Muscle layer of colon (tissue), 2 donors: ENCODE data around the gene CRCP.
A peak's percentile ranks its signal among the peaks of the same experiment; 100 is the strongest.
"Not testable (repeated sequence)": the region's sequence is repeated elsewhere in the genome, so short reads cannot be mapped to it uniquely, and the experiment has no call there.

Experiments
- H3K27ac ChIP-seq: one replicate; pipeline ENCODE4 v1.7.0; 2013; ENCODE audit warnings: low read depth, mild to moderate bottlenecking, low read length, moderate library complexity
- H3K27me3 ChIP-seq, 2 donors: one replicate each; pipeline ENCODE4 v1.7.0; 2013; ENCODE audit warnings: low read length in 2 of 2, mild to moderate bottlenecking in 2 of 2; ENCODE audit not compliant: insufficient read depth in 2 of 2, control insufficient read depth in 1 of 2
- H3K36me3 ChIP-seq: one replicate; pipeline ENCODE4 v1.7.0; 2013; ENCODE audit warnings: mild to moderate bottlenecking, low read length; ENCODE audit not compliant: insufficient read depth
- H3K4me1 ChIP-seq: one replicate; pipeline ENCODE4 v1.7.0; 2013; ENCODE audit warnings: mild to moderate bottlenecking, low read length; ENCODE audit not compliant: insufficient read depth
- H3K4me3 ChIP-seq, 2 donors: one replicate each; pipeline ENCODE4 v1.7.0; 2013; ENCODE audit warnings: low read length in 2 of 2, low read depth in 1 of 2, mild to moderate bottlenecking in 1 of 2, moderate library complexity in 1 of 2
- H3K9ac ChIP-seq: one replicate; pipeline ENCODE4 v1.7.0; 2013; ENCODE audit warnings: low read length
- H3K9me3 ChIP-seq: one replicate; pipeline ENCODE4 v1.7.0; 2013; ENCODE audit warnings: mild to moderate bottlenecking, low read length
- donor health status: abdominal sarcoma.
- donor health status: Adenocarcinoma of cecum.

CRCP gene

GRCh38 chr7:66116680-66117420 lies 2.2 kb downstream of the CRCP start:
- not testable (repeated sequence) for H3K27me3 ChIP-seq, H3K9ac ChIP-seq, H3K4me3 ChIP-seq, H3K9me3 ChIP-seq, H3K27ac ChIP-seq, H3K36me3 ChIP-seq
- H3K4me1 ChIP-seq = peaks cover 10% of the 10 kb centered on the region

- Histone ChIP-seq H3K9ac (no peak overlapping the region), H3K4me1 (peaks cover 10% of the 10 kb centered on the region), H3K4me3 (no peak overlapping the region), H3K27me3 (no peaks in the 10 kb centered on the region), H3K27ac (no peak overlapping the region), H3K36me3 (peaks cover 8% of the 10 kb centered on the region), H3K9me3 (no peaks in the 10 kb centered on the region)
Measured at GRCh38 chr7:66118603-66119002, 4.0 kb downstream of the CRCP start.

DNA sequence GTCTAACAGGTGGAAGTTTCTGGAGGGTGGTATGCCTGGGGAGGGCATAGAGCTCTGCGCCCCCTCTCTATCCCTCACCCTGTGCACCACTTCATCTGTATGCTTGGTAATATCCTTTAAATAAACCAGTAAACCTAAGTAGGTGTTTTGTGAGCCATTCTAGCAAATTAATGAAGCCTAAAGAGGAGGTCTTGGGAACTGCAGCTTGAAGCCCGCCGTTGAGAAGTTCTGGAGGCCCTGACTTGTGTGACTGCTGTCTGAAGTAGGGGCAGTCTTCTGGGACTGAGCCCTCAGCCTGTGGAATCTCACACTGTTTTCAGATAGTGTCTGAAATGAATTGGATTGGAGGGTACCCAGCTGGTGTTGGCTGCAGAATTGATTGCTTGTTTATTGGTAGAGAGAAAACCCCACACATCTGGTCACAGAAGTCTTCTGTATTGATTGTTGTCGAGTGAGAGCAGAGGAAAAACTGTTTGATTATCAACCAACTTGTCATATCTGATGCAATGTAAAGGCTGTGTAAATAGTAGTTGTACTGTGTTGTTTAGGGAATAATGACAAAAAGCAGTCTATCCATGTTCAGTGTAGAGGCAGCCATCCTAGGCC lies 4.7 kb downstream of the CRCP start:
- Histone ChIP-seq H3K9ac (no peak overlapping the region), H3K9me3 (no peaks in the 10 kb centered on the region), H3K27me3 (no peaks in the 10 kb centered on the region), H3K4me1 (peaks cover 10% of the 10 kb centered on the region), H3K27ac (no peak overlapping the region), H3K4me3 (no peak overlapping the region), H3K36me3 (peaks cover 8% of the 10 kb centered on the region)

GRCh38 chr7:66123175-66123528 lies 8.5 kb downstream of the CRCP start:
- no peak overlapping the region for H3K4me3 ChIP-seq
- H3K27ac ChIP-seq = no peak overlapping the region
- H3K9me3 ChIP-seq = no peaks in the 10 kb centered on the region
- H3K9ac ChIP-seq = no peak overlapping the region
- H3K36me3 ChIP-seq = peaks cover 8% of the 10 kb centered on the region
- no peaks in the 10 kb centered on the region for H3K27me3 ChIP-seq
- peaks cover 8% of the 10 kb centered on the region for H3K4me1 ChIP-seq

DNA sequence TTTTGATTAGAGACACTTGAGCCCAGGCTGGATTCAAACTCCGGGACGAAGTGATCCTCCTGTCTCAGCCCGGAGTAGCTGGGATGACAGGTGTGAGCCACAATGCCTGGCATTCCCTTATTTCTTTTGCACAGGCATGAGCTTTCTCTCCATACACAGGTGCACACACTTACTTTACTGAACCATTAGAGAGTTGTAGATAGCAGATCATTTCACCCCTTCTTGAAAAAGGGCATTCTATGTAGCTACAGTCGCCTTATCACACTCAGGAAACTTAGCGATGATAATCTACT lies 9.9 kb downstream of the CRCP start:
- H3K9me3 ChIP-seq, H3K36me3 ChIP-seq, H3K27me3 ChIP-seq, H3K4me3 ChIP-seq, H3K4me1 ChIP-seq, H3K9ac ChIP-seq, H3K27ac ChIP-seq: not testable (repeated sequence)

GRCh38 chr7:66125052-66125694 lies 10.5 kb downstream of the CRCP start:
- Histone ChIP-seq H3K4me1 (peaks cover 8% of the 10 kb centered on the region), H3K27me3 (no peaks in the 10 kb centered on the region), H3K4me3 (no peak overlapping the region), H3K9ac (no peak overlapping the region), H3K36me3 (no peaks in the 10 kb centered on the region), H3K27ac (no peak overlapping the region), H3K9me3 (no peaks in the 10 kb centered on the region)

DNA sequence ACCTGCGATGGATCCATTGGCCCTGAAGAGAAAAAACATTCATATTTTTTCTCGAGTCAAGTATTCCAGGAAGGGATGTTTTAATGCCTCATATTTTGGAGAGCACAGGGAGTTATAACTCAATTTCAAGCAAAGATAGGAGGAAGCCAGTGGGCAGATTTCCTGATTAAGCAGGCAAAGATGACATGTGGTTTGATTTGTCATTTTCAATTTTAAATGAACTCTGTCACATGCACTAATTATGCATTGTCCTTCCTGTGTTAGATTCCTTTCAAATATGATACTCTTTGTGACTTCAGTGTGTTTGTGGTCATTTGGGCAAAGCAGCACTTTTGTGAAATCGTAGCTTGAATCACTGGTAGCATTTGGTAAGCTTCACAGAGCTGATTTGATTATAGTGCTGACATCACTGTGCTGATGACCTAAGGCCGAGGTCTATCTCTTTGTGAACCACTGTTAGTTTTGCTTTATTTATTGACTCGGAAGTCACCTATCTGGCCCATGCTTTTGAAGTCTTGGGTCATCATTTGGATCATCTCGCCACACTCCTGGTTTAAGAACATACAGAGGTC lies 11.2 kb downstream of the CRCP start:
- H3K9ac ChIP-seq, H3K27ac ChIP-seq, H3K36me3 ChIP-seq, H3K9me3 ChIP-seq, H3K4me3 ChIP-seq, H3K27me3 ChIP-seq, H3K4me1 ChIP-seq: not testable (repeated sequence)

- H3K9me3 ChIP-seq, H3K9ac ChIP-seq, H3K27ac ChIP-seq, H3K4me3 ChIP-seq, H3K27me3 ChIP-seq, H3K4me1 ChIP-seq: not testable (repeated sequence)
- H3K36me3 ChIP-seq = peaks cover 11% of the 10 kb centered on the region
Measured at GRCh38 chr7:66127172-66127571, 12.5 kb downstream of the CRCP start.

DNA sequence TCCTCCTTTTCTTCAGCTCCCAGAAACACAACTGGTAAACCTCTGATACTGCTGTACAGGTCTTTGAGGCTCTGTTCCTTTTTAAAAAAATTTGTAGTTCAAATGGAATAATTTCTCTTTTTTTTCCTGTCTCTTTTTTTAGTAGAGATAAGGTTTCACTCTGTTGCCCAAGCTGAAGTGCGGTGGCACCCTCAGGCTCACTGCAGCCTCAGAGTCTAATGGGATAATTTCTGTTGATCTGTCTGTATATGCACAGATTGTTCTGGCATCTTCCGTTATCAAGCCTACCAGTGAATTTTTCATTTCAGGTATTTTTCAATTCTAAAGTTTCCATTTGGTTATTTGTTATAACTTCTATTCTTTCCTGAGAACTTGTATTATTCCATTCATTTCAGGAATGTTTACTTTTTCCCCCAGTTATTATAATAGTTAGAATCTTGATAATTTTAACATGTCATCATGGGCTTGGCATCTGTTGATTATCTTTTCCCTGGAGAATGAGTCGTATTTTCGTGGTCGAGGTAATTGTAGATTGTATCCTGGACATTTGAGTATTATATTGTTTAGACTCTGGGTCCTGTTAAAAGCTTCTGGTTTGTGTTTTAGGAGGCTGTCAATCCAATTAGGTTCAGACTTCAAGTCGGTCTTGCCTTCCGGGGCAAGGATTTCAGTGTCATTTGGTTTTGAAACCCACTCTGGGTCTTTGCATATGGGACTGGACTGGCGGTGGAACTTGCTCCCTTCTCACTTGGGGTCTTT lies 24.5 kb downstream of the CRCP start:
- Histone ChIP-seq H3K4me3 (no peak overlapping the region), H3K36me3 (peaks cover 40% of the 10 kb centered on the region), H3K4me1 (peaks cover 17% of the 10 kb centered on the region), H3K27me3 (no peaks in the 10 kb centered on the region), H3K9ac (no peak overlapping the region), H3K27ac (no peak overlapping the region), H3K9me3 (no peaks in the 10 kb centered on the region)

DNA sequence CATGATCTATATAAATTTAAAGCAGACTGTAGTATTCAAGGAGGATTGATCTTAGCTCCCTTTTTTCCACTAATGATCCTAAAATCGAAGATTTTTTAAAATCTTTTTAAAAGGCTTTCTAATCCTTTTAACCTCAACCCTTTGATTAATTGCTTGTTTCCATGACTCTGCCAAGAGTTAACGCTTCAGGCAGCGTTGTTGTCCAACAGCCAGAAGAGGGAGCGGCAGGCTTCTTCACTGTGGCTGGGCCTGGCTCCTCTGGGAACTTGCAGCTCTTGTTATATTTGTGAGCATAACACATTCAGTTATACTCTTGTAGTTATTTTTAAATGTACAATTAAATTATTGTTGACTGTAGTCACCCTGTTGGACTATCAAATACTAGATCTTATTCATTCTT lies 26.3 kb downstream of the CRCP start:
- H3K36me3 ChIP-seq = peaks cover 37% of the 10 kb centered on the region
- H3K9ac ChIP-seq = no peak overlapping the region
- H3K27ac ChIP-seq = peak overlapping the region; percentile 7
- H3K27me3 ChIP-seq = no peaks in the 10 kb centered on the region
- H3K4me1 ChIP-seq = peaks cover 17% of the 10 kb centered on the region
- H3K4me3 ChIP-seq = no peak overlapping the region
- no peaks in the 10 kb centered on the region for H3K9me3 ChIP-seq

GRCh38 chr7:66142334-66142733 lies 27.7 kb downstream of the CRCP start:
- H3K27me3 ChIP-seq = no peaks in the 10 kb centered on the region
- H3K9me3 ChIP-seq = no peaks in the 10 kb centered on the region
- no peak overlapping the region for H3K27ac ChIP-seq
- peaks cover 17% of the 10 kb centered on the region for H3K4me1 ChIP-seq
- H3K9ac ChIP-seq = no peak overlapping the region
- H3K36me3 ChIP-seq = peaks cover 39% of the 10 kb centered on the region
- no peak overlapping the region for H3K4me3 ChIP-seq
